HepG2 (cell line): Measurements from ENCODE around the gene RNF5. TPM values are rescaled to one million over a fixed set of nuclear protein-coding genes. Genes with fewer than 3 reads are reported as not detected.

ENCODE experiments used
- ATF1 ChIP-seq: IDR thresholded peaks from 2 replicates; pipeline ENCODE4 v1.6.1; 2016; ENCODE audit warnings: mild to moderate bottlenecking, control low read depth
- CEBPB ChIP-seq: IDR thresholded peaks from 2 replicates; pipeline ENCODE4 v1.6.1; 2011; ENCODE audit warnings: low read depth, low read length, improper control_type of control experiment, borderline replicate concordance
- KAT8 ChIP-seq: IDR thresholded peaks from 2 replicates; pipeline ENCODE4 v1.6.1; 2016; ENCODE audit warnings: missing genetic modification reagents, missing compliant biosample characterization
- PHF8 ChIP-seq: sonication (generic); formaldehyde crosslinking; IDR thresholded peaks from 2 replicates; pipeline ENCODE4 v1.5.0; 2020; ENCODE audit warnings: missing genetic modification reagents
- RCOR2 ChIP-seq: IDR thresholded peaks from 2 replicates; pipeline ENCODE4 v1.6.1; 2016; ENCODE audit warnings: missing biosample characterization, missing genetic modification reagents
- SAP130 ChIP-seq: IDR thresholded peaks from 2 replicates; pipeline ENCODE4 v1.6.1; 2016; ENCODE audit warnings: low read depth
- TAF1 ChIP-seq: sonication (generic); formaldehyde crosslinking; IDR thresholded peaks from 2 replicates; pipeline ENCODE4 v1.4.0; 2020; ENCODE audit warnings: missing genetic modification reagents
- ZNF207 ChIP-seq: fragments of 450-650 bp; IDR thresholded peaks from 2 replicates; pipeline ENCODE4 v1.6.1; 2016; ENCODE audit warnings: antibody characterized with exemption, borderline replicate concordance
- ZNF225 ChIP-seq: sonication (generic); formaldehyde crosslinking; IDR thresholded peaks from 2 replicates; pipeline ENCODE4 v1.4.0; 2020; ENCODE audit warnings: mild to moderate bottlenecking, missing genetic modification reagents
- ZNF253 ChIP-seq: sonication (generic); formaldehyde crosslinking; IDR thresholded peaks from 2 replicates; pipeline ENCODE4 v1.8.0; 2022; ENCODE audit warnings: mild to moderate bottlenecking, missing genetic modification reagents, borderline replicate concordance
- ZNF367 ChIP-seq: sonication (generic); formaldehyde crosslinking; IDR thresholded peaks from 2 replicates; pipeline ENCODE4 v1.4.0; 2020; ENCODE audit warnings: missing genetic modification reagents, borderline replicate concordance
- ZNF7 ChIP-seq: IDR thresholded peaks from 2 replicates; pipeline ENCODE4 v1.6.1; 2016; ENCODE audit warnings: missing biosample characterization, missing genetic modification reagents
- polyA plus RNA-seq, 8 experiments: library from polyadenylated mRNA; depleted of rRNA in 3 of 8; stranded (reverse) in 7 of 8; unstranded in 1 of 8; fragments of >200 nt; fragmentation: Illumina TruSeq in 4 of 8; extraction: Trizol in 4 of 8; gene quantifications; 2 replicates each; pipeline versions ENCODE4 v1.2.1 to v1.2.3, GENCODE V29; 2011 to 2016; ENCODE audit warnings: low read depth in 4 of 8, missing spikeins in 1 of 8, mixed read lengths in 1 of 8; ENCODE audit not compliant: insufficient read depth in 1 of 8
- total RNA-seq, 5 experiments: library from RNA; depleted of rRNA; stranded (reverse); fragments of >200 nt; fragmentation: Illumina TruSeq; extraction: Trizol; gene quantifications; 2 replicates each; pipeline ENCODE4 v1.2.3, GENCODE V29; 2016; ENCODE audit warnings: low read depth in 1 of 5
- TF ChIP-seq, protein P1 (sequence below), 2 experiments: fragments of 450-650 bp in 1 of 2; sonication (generic) in 1 of 2; formaldehyde crosslinking in 1 of 2; IDR thresholded peaks; 2 replicates each; pipeline versions ENCODE4 v1.6.1 to v1.8.0; 2016 to 2022; ENCODE audit warnings: antibody characterized with exemption in 1 of 2, mild to moderate bottlenecking in 1 of 2, missing genetic modification reagents in 1 of 2
- TF ChIP-seq, protein P2 (sequence below): sonication (generic); formaldehyde crosslinking; IDR thresholded peaks from 2 replicates; pipeline ENCODE4 v1.4.0; 2020; ENCODE audit warnings: mild to moderate bottlenecking, missing genetic modification reagents

Gene RNF5
- total and polyA plus RNA-seq, 2 of the 13 experiments (the other 11 are each of a cell fraction or from before 2014, with no cell fraction given), result 98.0 to 131 TPM

DNA sequence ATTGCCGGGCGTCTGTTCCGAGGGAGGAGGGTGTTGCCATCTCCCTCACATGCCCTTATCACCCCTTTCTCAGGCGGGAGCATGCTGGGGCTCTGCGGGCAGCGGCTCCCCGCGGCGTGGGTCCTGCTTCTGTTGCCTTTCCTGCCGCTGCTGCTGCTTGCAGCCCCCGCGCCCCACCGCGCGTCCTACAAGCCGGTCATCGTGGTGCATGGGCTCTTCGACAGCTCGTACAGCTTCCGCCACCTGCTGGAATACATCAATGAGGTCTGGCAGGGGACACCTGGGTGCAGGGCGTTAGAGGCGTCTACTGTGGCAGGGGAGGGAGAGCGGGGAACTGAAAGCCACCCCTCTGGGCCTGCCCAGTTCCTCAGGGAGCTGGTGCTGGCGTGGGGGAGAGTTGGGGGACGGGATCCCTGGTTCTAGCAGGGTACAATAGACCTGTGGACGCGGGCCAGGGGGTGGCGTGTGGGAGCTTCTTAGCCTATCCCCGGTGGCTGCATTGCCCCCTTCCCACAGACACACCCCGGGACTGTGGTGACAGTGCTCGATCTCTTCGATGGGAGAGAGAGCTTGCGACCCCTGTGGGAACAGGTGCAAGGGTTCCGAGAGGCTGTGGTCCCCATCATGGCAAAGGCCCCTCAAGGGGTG is 23.6 kb upstream of the RNF5 start (continued):
- TF ChIP-seq ZNF253 (CRISPR knock-in tag) (no peak), PHF8 (CRISPR knock-in tag) (no peak; the same call in 1 of the 2 replicates), ATF1 (no peak), ZNF367 (no peak), KAT8 (CRISPR knock-in tag) (no peak), CEBPB (no peak), RCOR2 (CRISPR knock-in tag) (no peak), ZNF225 (CRISPR knock-in tag) (peak; percentile 18; the same call in 1 of the 2 replicates), TAF1 (no peak), ZNF207 (no peak), SAP130 (CRISPR knock-in tag) (peak; percentile 89), ZNF7 (CRISPR knock-in tag) (no peak)
- TF ChIP-seq, protein P1, sequence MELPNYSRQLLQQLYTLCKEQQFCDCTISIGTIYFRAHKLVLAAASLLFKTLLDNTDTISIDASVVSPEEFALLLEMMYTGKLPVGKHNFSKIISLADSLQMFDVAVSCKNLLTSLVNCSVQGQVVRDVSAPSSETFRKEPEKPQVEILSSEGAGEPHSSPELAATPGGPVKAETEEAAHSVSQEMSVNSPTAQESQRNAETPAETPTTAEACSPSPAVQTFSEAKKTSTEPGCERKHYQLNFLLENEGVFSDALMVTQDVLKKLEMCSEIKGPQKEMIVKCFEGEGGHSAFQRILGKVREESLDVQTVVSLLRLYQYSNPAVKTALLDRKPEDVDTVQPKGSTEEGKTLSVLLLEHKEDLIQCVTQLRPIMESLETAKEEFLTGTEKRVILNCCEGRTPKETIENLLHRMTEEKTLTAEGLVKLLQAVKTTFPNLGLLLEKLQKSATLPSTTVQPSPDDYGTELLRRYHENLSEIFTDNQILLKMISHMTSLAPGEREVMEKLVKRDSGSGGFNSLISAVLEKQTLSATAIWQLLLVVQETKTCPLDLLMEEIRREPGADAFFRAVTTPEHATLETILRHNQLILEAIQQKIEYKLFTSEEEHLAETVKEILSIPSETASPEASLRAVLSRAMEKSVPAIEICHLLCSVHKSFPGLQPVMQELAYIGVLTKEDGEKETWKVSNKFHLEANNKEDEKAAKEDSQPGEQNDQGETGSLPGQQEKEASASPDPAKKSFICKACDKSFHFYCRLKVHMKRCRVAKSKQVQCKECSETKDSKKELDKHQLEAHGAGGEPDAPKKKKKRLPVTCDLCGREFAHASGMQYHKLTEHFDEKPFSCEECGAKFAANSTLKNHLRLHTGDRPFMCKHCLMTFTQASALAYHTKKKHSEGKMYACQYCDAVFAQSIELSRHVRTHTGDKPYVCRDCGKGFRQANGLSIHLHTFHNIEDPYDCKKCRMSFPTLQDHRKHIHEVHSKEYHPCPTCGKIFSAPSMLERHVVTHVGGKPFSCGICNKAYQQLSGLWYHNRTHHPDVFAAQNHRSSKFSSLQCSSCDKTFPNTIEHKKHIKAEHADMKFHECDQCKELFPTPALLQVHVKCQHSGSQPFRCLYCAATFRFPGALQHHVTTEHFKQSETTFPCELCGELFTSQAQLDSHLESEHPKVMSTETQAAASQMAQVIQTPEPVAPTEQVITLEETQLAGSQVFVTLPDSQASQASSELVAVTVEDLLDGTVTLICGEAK (IDR thresholded peaks at IDR 0.05), result no peak
- TF ChIP-seq, protein P1 (CRISPR knock-in tag; IDR thresholded peaks at IDR 0.05), result no peak
- TF ChIP-seq, protein P2, sequence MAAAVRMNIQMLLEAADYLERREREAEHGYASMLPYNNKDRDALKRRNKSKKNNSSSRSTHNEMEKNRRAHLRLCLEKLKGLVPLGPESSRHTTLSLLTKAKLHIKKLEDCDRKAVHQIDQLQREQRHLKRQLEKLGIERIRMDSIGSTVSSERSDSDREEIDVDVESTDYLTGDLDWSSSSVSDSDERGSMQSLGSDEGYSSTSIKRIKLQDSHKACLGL, result peak; percentile 81; the same call in 1 of the 2 replicates
